Duodenal mucosa (tissue), 2 donors: Measurements from ENCODE around the gene TNS4.

Source experiments
- H3K27ac ChIP-seq: one replicate; pipeline ENCODE4 v1.7.0; 2013; ENCODE audit warnings: low read depth, low read length
- H3K27me3 ChIP-seq, 2 donors: one replicate each; pipeline ENCODE4 v1.7.0; 2013; ENCODE audit warnings: low read length in 2 of 2, control low read depth in 1 of 2; ENCODE audit not compliant: insufficient read depth in 2 of 2, control insufficient read depth in 1 of 2
- H3K36me3 ChIP-seq, 2 donors: one replicate each; pipeline ENCODE4 v1.7.0; 2013; ENCODE audit warnings: low read length in 2 of 2, control low read depth in 1 of 2; ENCODE audit not compliant: insufficient read depth in 2 of 2, control insufficient read depth in 1 of 2
- H3K4me1 ChIP-seq, 2 donors: one replicate each; pipeline ENCODE4 v1.7.0; 2013; ENCODE audit warnings: low read length in 2 of 2, control low read depth in 1 of 2; ENCODE audit not compliant: insufficient read depth in 2 of 2, control insufficient read depth in 1 of 2
- H3K4me3 ChIP-seq, 2 donors: one replicate each; pipeline ENCODE4 v1.7.0; 2013; ENCODE audit warnings: low read length in 2 of 2, low read depth in 1 of 2
- H3K9ac ChIP-seq, 2 donors: one replicate each; pipeline ENCODE4 v1.7.0; 2013; ENCODE audit warnings: low read length in 2 of 2, low read depth in 1 of 2
- H3K9me3 ChIP-seq, 2 donors: one replicate each; pipeline ENCODE4 v1.7.0; 2013; ENCODE audit warnings: low read length in 2 of 2, control low read depth in 1 of 2; ENCODE audit not compliant: control insufficient read depth in 1 of 2

Gene TNS4

GRCh38 chr17:40526668-40527067 is 25.2 kb upstream of the TNS4 start:
- H3K4me1 ChIP-seq = peaks cover 0 to 4% of the 10 kb centered on the region in 2 donors
- H3K9ac ChIP-seq = no peak overlapping the region
- H3K36me3 ChIP-seq = no peaks in the 10 kb centered on the region
- no peaks in the 10 kb centered on the region for H3K27me3 ChIP-seq
- H3K9me3 ChIP-seq = peaks cover 3 to 5% of the 10 kb centered on the region in 2 donors
- no peak overlapping the region for H3K27ac ChIP-seq
- H3K4me3 ChIP-seq = no peak overlapping the region

GRCh38 chr17:40525294-40525693 is 23.9 kb upstream of the TNS4 start:
- Histone ChIP-seq H3K27me3 (no peaks in the 10 kb centered on the region), H3K36me3 (no peaks in the 10 kb centered on the region), H3K9me3 (peaks cover 3 to 5% of the 10 kb centered on the region in 2 donors), H3K27ac (no peak overlapping the region), H3K9ac (no peak overlapping the region), H3K4me1 (no peaks in the 10 kb centered on the region), H3K4me3 (no peak overlapping the region)

- Histone ChIP-seq H3K36me3 (no peaks in the 10 kb centered on the region), H3K4me1 (no peaks in the 10 kb centered on the region), H3K9ac (no peak overlapping the region), H3K27ac (no peak overlapping the region), H3K27me3 (no peaks in the 10 kb centered on the region), H3K4me3 (no peak overlapping the region), H3K9me3 (peaks cover 3 to 5% of the 10 kb centered on the region in 2 donors)
Observed at GRCh38 chr17:40524243-40524965, 23.0 kb upstream of the TNS4 start.

- H3K4me3 ChIP-seq = no peak overlapping the region
- H3K36me3 ChIP-seq = no peaks in the 10 kb centered on the region
- peaks cover 0 to 10% of the 10 kb centered on the region in 2 donors for H3K4me1 ChIP-seq
- H3K9me3 ChIP-seq = peaks cover 3 to 5% of the 10 kb centered on the region in 2 donors
- H3K27ac ChIP-seq = no peak overlapping the region
- H3K27me3 ChIP-seq = no peaks in the 10 kb centered on the region
- H3K9ac ChIP-seq = no peak overlapping the region
Observed at GRCh38 chr17:40522961-40523310, 21.5 kb upstream of the TNS4 start.

- Histone ChIP-seq H3K36me3 (no peaks in the 10 kb centered on the region), H3K27ac (no peak overlapping the region), H3K4me3 (no peak overlapping the region), H3K9ac (no peak overlapping the region), H3K4me1 (peaks cover 0 to 10% of the 10 kb centered on the region in 2 donors), H3K27me3 (no peaks in the 10 kb centered on the region), H3K9me3 (peaks cover 3 to 5% of the 10 kb centered on the region in 2 donors)
Observed at GRCh38 chr17:40522250-40522960, 21.0 kb upstream of the TNS4 start.

GRCh38 chr17:40520991-40521453 is 19.6 kb upstream of the TNS4 start:
- no peak overlapping the region for H3K27ac ChIP-seq
- peaks cover 11 to 21% of the 10 kb centered on the region in 2 donors for H3K4me1 ChIP-seq
- no peak overlapping the region for H3K9ac ChIP-seq
- H3K36me3 ChIP-seq = no peaks in the 10 kb centered on the region
- H3K27me3 ChIP-seq = no peaks in the 10 kb centered on the region
- H3K4me3 ChIP-seq = no peak overlapping the region
- H3K9me3 ChIP-seq = peaks cover 3 to 5% of the 10 kb centered on the region in 2 donors

- no peaks in the 10 kb centered on the region for H3K9me3 ChIP-seq
- peaks cover 11 to 21% of the 10 kb centered on the region in 2 donors for H3K4me1 ChIP-seq
- no peak overlapping the region for H3K27ac ChIP-seq
- H3K4me3 ChIP-seq = no peak overlapping the region
- H3K27me3 ChIP-seq = no peaks in the 10 kb centered on the region
- H3K9ac ChIP-seq = no peak overlapping the region
- H3K36me3 ChIP-seq = no peaks in the 10 kb centered on the region
Observed at GRCh38 chr17:40519089-40519775, 17.8 kb upstream of the TNS4 start.

- H3K9ac ChIP-seq = no peak overlapping the region
- no peaks in the 10 kb centered on the region for H3K27me3 ChIP-seq
- no peak overlapping the region for H3K4me3 ChIP-seq
- H3K9me3 ChIP-seq = no peaks in the 10 kb centered on the region
- H3K36me3 ChIP-seq = no peaks in the 10 kb centered on the region
- H3K4me1 ChIP-seq = peaks cover 11 to 21% of the 10 kb centered on the region in 2 donors
- no peak overlapping the region for H3K27ac ChIP-seq
Observed at GRCh38 chr17:40518401-40519088, 17.1 kb upstream of the TNS4 start.

GRCh38 chr17:40517981-40518380 is 16.6 kb upstream of the TNS4 start:
- H3K4me3 ChIP-seq = no peak overlapping the region
- H3K36me3 ChIP-seq = no peaks in the 10 kb centered on the region
- H3K9me3 ChIP-seq = no peaks in the 10 kb centered on the region
- no peak overlapping the region for H3K9ac ChIP-seq
- no peaks in the 10 kb centered on the region for H3K27me3 ChIP-seq
- H3K4me1 ChIP-seq = peaks cover 11 to 21% of the 10 kb centered on the region in 2 donors
- no peak overlapping the region for H3K27ac ChIP-seq
